Measurements from ENCODE around the gene TBC1D22A. TPM values are rescaled to one million over a fixed set of nuclear protein-coding genes. Genes with fewer than 3 reads are reported as not detected.

TBC1D22A gene
- total RNA-seq, 2 donors from 2014 or later, result 11.5 to 15.4 TPM

DNA sequence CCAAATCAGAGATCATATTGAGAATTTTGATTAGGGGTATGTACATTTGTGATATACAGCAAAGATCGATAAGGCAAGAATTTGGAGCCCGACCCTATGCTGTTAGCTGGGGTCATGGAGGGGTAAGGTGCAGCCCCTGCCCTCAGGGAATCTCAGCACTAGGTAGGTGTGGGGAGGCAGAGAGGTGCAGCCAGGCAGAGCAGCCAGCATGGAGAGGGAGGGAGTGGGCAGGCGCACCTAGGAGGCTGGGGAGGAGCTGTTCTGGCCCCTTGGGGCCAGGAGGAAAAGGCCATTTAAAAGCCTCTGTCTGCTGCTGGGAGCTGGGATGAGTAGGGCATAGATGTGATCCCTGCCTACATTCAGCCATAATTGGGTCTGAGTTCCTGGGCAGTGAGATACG is 293.0 kb downstream of the TBC1D22A start:
- no peaks in the 10 kb centered on the region for H3K27me3 ChIP-seq
- H3K4me3 ChIP-seq, result no peak overlapping the region
- H3K27ac ChIP-seq, result no peak overlapping the region
- no peaks in the 10 kb centered on the region for H3K9me3 ChIP-seq
- peaks cover 4% of the 10 kb centered on the region for H3K36me3 ChIP-seq
- no peak for TF ChIP-seq CTCF (IDR thresholded peaks at IDR 0.05)
- no peaks in the 10 kb centered on the region for H3K4me1 ChIP-seq
- DNase-seq (ENCODE audit: low spot score), result no peak

DNA sequence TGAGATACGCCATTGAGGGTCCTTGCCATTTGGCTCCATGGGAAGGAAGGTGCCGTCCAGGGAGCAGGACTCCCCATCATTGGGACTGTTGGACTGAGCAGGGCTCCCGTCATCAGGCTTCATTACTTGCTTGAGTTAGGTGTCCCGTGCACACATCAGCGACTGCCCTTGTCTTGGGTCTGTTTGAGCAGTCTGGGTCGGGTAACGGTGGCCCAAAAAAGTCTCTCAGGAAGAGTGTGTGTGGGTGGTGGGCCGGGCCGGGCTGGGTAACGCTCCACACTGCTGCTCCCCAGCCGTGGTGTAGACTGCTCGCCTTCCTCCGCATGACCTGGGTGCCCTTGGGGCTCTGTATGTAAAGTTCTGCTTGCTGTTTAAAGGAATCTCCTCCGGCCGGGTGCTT is 293.5 kb downstream of the TBC1D22A start:
- H3K27me3 ChIP-seq, result no peaks in the 10 kb centered on the region
- no peaks in the 10 kb centered on the region for H3K4me1 ChIP-seq
- no peak for DNase-seq (ENCODE audit: low spot score)
- H3K27ac ChIP-seq, result no peak overlapping the region
- peaks cover 4% of the 10 kb centered on the region for H3K36me3 ChIP-seq
- no peaks in the 10 kb centered on the region for H3K9me3 ChIP-seq
- TF ChIP-seq CTCF (IDR thresholded peaks at IDR 0.05), result no peak
- no peak overlapping the region for H3K4me3 ChIP-seq

DNA sequence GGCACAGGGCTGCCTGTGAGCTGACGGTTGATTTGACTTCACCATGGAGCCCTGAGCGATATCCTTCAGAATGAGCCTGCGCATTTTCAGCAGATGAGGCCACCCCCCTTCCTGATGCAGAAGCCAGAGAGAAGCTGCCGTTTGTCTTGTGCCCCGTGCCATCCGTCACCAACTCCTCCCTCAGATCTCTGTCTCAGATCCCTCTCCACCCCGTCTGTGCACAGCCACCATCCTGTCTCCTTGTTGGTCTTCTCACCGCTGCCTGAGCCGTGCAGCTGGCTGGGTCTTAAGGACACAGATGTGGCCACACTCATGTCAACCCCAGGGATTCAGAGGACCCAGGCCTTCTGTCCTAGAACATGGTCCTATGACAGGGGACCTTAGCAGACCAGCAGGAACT is 293.9 kb downstream of the TBC1D22A start:
- Histone ChIP-seq H3K27me3 (no peaks in the 10 kb centered on the region), H3K9me3 (no peaks in the 10 kb centered on the region), H3K27ac (no peak overlapping the region), H3K4me1 (no peaks in the 10 kb centered on the region), H3K36me3 (peaks cover 4% of the 10 kb centered on the region), H3K4me3 (no peak overlapping the region)
- TF ChIP-seq CTCF (IDR thresholded peaks at IDR 0.05), result no peak
- DNase-seq (ENCODE audit: low spot score), result no peak

GRCh38 chr22:47056776-47057470 is 294.5 kb downstream of the TBC1D22A start:
- Histone ChIP-seq H3K36me3 (peaks cover 4% of the 10 kb centered on the region), H3K9me3 (no peaks in the 10 kb centered on the region), H3K27ac (no peak overlapping the region), H3K27me3 (no peaks in the 10 kb centered on the region), H3K4me1 (no peaks in the 10 kb centered on the region), H3K4me3 (no peak overlapping the region)
- no peak for DNase-seq (ENCODE audit: low spot score)
- TF ChIP-seq CTCF (IDR thresholded peaks at IDR 0.05), result no peak

DNA sequence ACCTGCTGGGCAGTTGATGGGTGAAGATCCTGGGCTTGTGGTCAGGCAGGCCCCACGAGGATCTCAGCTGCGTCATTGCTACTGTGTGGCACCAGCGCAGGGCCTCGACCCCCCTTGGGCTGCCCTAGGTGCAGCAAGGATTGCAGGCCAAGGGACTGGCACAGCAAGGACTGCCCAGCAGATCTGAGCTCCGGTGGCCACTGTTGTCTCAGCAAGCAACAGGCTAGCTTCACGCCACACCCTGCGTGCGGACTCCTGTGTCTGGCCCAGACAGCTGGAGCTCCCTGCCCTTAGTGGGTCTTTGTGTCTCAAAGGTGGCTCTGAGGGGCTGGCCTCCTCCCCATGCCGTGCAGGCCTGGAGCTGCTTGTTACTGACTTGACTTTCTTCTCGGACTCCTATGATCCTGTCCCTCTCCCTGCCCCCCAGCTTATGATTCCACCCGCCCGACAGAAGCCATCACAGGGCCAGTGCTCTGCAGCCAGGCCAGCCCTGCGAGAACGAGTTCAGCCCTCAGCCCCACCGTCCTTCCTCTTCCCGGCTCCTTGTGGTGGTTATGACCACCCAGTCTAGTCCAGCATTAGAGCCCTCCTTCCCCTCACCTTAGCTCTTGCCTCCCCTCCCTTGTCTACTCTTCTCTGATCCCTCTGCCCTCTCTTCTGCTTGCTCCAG is 295.6 kb downstream of the TBC1D22A start:
- TF ChIP-seq CTCF (IDR thresholded peaks at IDR 0.05), result no peak
- no peak for DNase-seq (ENCODE audit: low spot score)

More for the DNA sequence above, 295.6 kb downstream of the TBC1D22A start:
- H3K4me1 ChIP-seq, result no peaks in the 10 kb centered on the region
- H3K9me3 ChIP-seq, result no peaks in the 10 kb centered on the region
- H3K27ac ChIP-seq, result no peak overlapping the region
- no peaks in the 10 kb centered on the region for H3K27me3 ChIP-seq
- H3K4me3 ChIP-seq, result no peak overlapping the region
- peaks cover 4% of the 10 kb centered on the region for H3K36me3 ChIP-seq

All from right atrium auricular region (tissue), 2 donors.